ENCODE measurements around the gene POU6F2.

GRCh38 chr7:39102234-39102633 is 124.5 kb downstream of the POU6F2 start:
- TF ChIP-seq CTCF (IDR thresholded peaks at IDR 0.05; ENCODE audit: low read length): no peak
- TF ChIP-seq EZH2phosphoT487 (IDR thresholded peaks at IDR 0.05; ENCODE audit: low read length): no peak
